ENCODE measurements around the gene GLRA3. TPM values are rescaled to one million over a fixed set of nuclear protein-coding genes. Genes with fewer than 3 reads are reported as not detected.
A peak's percentile ranks its signal among the peaks of the same experiment; 100 is the strongest.

The GLRA3 gene
- total RNA-seq, result not detected

- DNase-seq (ENCODE audit: low spot score), result peak; percentile 64
Measured at GRCh38 chr4:174828845-174829701, at the start of gene GLRA3. Gene GLRA3 (minus strand): TSS chr4:174829247. CDS start chr4:174828811, 436 bp downstream.

- DNase-seq (ENCODE audit: low spot score), result no peak
Measured at GRCh38 chr4:174874898-174875297, 45.9 kb upstream of the GLRA3 start.

GRCh38 chr4:174873931-174874330 is 44.9 kb upstream of the GLRA3 start:
- DNase-seq (ENCODE audit: low spot score), result no peak

- peak; percentile 47 for DNase-seq (ENCODE audit: low spot score)
Measured at GRCh38 chr4:174873146-174873545, 44.1 kb upstream of the GLRA3 start.

GRCh38 chr4:174871407-174871806 is 42.4 kb upstream of the GLRA3 start:
- no peak for DNase-seq (ENCODE audit: low spot score)

GRCh38 chr4:174870311-174870710 is 41.3 kb upstream of the GLRA3 start:
- DNase-seq (ENCODE audit: low spot score), result no peak

GRCh38 chr4:174869339-174869738 is 40.3 kb upstream of the GLRA3 start:
- no peak for DNase-seq (ENCODE audit: low spot score)

GRCh38 chr4:174867903-174868302 is 38.9 kb upstream of the GLRA3 start:
- peak; percentile 57 for DNase-seq (ENCODE audit: low spot score)

- DNase-seq (ENCODE audit: low spot score), result no peak
Measured at GRCh38 chr4:174865418-174865985, 36.5 kb upstream of the GLRA3 start.

- DNase-seq (ENCODE audit: low spot score), result no peak
Measured at GRCh38 chr4:174864031-174864430, 35.0 kb upstream of the GLRA3 start.

- no peak for DNase-seq (ENCODE audit: low spot score)
Measured at GRCh38 chr4:174860588-174860987, 31.5 kb upstream of the GLRA3 start.

GRCh38 chr4:174859904-174860303 is 30.9 kb upstream of the GLRA3 start:
- no peak for DNase-seq (ENCODE audit: low spot score)

- DNase-seq (ENCODE audit: low spot score), result no peak
Measured at GRCh38 chr4:174856926-174857800, 28.1 kb upstream of the GLRA3 start.

- DNase-seq (ENCODE audit: low spot score), result no peak
Measured at GRCh38 chr4:174855050-174855449, 26.0 kb upstream of the GLRA3 start.

- DNase-seq (ENCODE audit: low spot score), result no peak
Measured at GRCh38 chr4:174853629-174854028, 24.6 kb upstream of the GLRA3 start.

- DNase-seq (ENCODE audit: low spot score), result no peak
Measured at GRCh38 chr4:174848596-174848995, 19.5 kb upstream of the GLRA3 start.

- no peak for DNase-seq (ENCODE audit: low spot score)
Measured at GRCh38 chr4:174847801-174848427, 18.9 kb upstream of the GLRA3 start.

GRCh38 chr4:174835536-174835935 is 6.5 kb upstream of the GLRA3 start:
- DNase-seq (ENCODE audit: low spot score), result no peak

- no peak for DNase-seq (ENCODE audit: low spot score)
Measured at GRCh38 chr4:174834477-174834876, 5.4 kb upstream of the GLRA3 start.

- no peak for DNase-seq (ENCODE audit: low spot score)
Measured at GRCh38 chr4:174826660-174827059, 2.4 kb downstream of the GLRA3 start.

GRCh38 chr4:174815282-174815681 is 13.8 kb downstream of the GLRA3 start:
- no peak for DNase-seq (ENCODE audit: low spot score)

- DNase-seq (ENCODE audit: low spot score), result no peak
Measured at GRCh38 chr4:174813292-174813691, 15.8 kb downstream of the GLRA3 start.
